Measurements from ENCODE around the gene OXCT2.
"Not testable (repeated sequence)": the region's sequence is repeated elsewhere in the genome, so short reads cannot be mapped to it uniquely, and the experiment has no call there.

The OXCT2 gene

DNA sequence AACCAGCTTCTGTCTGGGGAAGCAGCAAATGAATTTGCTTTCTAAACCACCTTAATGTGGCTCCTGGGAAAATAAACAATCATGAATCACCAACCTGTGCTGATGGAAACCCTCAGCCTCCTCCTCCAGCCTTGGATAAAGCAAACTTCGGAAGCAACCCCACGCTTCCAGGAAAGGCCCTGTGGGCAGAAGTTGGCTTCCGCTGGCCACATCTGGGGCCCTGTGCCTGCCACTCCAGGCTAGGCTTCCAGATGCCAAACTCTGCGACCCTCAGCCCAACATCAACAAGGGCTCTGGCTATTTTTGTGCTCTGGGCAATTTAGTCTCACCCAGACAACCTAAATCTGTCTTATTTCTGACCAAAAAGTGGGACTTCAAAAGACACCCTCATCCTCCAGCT, 6.2 kb upstream of the OXCT2 start:
- in situ Hi-C loops (cut with MboI; ENCODE audit: low sequenced_read_pairs, unreplicated experiment) = no loop called here
- TF ChIP-seq, protein P1, sequence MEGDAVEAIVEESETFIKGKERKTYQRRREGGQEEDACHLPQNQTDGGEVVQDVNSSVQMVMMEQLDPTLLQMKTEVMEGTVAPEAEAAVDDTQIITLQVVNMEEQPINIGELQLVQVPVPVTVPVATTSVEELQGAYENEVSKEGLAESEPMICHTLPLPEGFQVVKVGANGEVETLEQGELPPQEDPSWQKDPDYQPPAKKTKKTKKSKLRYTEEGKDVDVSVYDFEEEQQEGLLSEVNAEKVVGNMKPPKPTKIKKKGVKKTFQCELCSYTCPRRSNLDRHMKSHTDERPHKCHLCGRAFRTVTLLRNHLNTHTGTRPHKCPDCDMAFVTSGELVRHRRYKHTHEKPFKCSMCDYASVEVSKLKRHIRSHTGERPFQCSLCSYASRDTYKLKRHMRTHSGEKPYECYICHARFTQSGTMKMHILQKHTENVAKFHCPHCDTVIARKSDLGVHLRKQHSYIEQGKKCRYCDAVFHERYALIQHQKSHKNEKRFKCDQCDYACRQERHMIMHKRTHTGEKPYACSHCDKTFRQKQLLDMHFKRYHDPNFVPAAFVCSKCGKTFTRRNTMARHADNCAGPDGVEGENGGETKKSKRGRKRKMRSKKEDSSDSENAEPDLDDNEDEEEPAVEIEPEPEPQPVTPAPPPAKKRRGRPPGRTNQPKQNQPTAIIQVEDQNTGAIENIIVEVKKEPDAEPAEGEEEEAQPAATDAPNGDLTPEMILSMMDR (IDR thresholded peaks at IDR 0.05; ENCODE audit: borderline replicate concordance, control extremely low read depth, extremely low read depth, insufficient read depth, missing control alignments) = no peak
- DNase-seq (ENCODE audit: low spot score) = no peak

DNA sequence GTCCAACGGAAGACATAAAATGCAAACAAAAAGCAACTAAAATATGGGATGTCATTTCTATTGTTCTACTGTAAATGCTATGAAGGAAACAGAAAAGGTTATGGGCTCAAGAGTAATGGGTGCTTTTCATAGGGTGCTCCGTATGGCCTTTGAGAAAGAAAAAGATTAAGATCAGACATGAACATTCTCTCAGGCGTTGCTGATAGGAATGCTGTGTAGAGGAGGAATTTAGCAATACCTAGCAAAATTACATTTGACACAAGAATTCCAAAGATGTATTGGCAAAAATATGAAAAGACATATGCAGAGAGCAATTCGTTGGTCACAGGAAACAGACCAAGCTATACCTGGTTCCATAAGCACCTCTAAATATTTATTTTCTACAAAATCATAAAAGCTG, 5.7 kb upstream of the OXCT2 start:
- in situ Hi-C loops (cut with MboI; ENCODE audit: low sequenced_read_pairs, unreplicated experiment) = no loop called here
- TF ChIP-seq, protein P1 (IDR thresholded peaks at IDR 0.05; ENCODE audit: borderline replicate concordance, control extremely low read depth, extremely low read depth, insufficient read depth, missing control alignments) = no peak
- DNase-seq (ENCODE audit: low spot score) = no peak

DNA sequence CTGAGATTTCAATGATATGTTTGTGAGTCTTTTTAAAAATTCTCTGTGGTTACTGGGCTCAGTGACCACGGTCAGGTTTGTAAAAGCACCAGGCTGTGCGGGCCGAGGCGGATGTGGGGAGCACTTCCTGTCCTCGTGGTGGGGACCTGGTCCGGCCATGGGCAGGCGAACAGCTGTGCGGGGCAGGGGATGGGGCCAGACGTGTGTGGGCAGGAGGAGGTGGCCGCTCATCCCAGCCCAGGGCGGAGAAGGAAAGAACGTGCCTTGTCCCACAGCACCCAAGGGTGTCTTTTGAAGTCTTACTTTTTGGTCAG, 5.2 kb upstream of the OXCT2 start:
- DNase-seq (ENCODE audit: low spot score) = peak; percentile 66
- in situ Hi-C loops (cut with MboI; ENCODE audit: low sequenced_read_pairs, unreplicated experiment) = no loop called here
- TF ChIP-seq, protein P1 (IDR thresholded peaks at IDR 0.05; ENCODE audit: borderline replicate concordance, control extremely low read depth, extremely low read depth, insufficient read depth, missing control alignments) = no peak

DNA sequence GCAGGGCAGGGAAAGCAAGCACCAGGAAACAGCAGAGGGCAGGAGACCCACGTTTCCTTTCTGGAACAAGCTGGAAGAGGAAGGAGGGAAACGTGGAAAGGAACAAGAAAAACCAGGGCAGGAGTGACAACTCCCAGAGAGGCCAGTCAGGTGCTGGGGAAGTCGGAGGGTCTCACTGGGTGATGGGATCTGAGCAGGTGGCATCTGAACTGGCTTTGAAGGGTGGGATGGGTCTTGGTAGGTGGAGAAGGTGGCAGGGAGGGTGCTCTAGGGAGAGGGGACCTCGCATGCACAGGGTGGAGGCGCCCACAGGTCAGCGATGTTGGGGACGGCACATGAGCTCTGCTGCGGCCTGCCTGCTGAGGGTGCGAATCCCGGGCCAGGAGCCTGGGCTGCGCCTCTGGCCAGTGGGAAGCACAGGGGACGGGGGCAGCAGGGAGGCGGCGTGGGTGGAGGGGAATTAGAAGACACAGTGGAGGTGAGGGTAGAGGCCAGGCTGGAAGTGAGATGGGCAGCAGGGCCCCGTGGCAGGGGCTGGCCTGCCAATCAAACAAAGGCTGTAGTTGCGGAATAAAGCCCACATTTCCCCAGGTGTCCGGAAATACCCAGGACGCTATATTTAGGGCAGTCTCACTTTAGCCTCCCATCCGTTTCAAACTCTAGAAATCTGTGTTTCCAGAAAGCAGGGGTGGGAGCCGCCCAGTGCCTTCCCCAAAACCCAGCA, 4.7 kb upstream of the OXCT2 start:
- DNase-seq (ENCODE audit: low spot score); in situ Hi-C loops (cut with MboI; ENCODE audit: low sequenced_read_pairs, unreplicated experiment): not testable (repeated sequence)

DNA sequence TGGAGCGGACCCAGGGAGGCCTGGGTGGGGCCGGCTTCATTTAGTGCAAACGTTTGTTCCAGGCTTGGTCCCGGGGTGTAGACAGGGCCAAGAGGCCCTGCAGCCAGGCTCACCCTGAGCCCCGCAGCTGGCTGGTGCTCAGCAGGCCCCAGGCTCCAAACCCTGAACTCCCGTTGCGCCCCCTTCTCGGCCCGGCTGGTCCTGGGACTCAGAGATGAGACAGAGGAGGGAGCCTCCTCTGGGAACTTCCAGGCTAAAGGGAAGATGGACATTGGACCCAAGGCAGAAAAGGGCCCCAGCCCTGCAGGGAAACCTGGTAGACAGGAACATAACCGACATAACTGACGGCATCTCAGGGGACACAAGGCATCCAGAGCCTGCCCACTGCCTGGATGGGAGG, 4.0 kb upstream of the OXCT2 start:
- DNase-seq (ENCODE audit: low spot score); in situ Hi-C loops (cut with MboI; ENCODE audit: low sequenced_read_pairs, unreplicated experiment): not testable (repeated sequence)

DNA sequence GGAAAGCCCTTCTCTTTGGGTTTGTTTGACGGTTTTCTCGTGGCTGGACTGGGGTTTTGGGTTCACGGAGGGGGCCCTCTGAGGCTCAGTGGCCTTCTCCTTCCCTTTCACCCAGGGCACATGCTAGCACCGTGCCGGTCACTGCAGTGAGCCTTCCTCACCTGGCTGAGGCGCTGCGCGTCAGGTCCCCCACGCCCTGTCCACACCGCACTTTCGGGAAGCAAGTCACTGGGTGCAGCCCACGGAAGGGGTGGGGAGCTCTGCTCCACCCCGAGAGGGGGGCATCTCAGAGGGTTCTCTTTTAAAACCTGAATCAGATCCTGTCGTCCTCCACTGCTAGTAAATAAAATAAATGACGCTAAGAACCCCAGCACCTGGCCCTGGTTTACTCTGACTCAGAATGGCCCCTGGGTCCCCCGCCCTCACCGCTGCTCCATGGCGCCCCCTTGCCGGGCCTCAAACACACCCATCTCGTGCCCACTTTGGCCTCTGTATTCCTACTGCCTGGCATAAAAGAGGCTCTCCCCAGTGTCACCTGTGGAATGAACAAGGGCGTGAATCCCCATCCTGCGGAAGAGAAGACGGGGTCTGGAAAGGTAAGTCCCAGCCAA, 2.3 kb upstream of the OXCT2 start:
- DNase-seq (ENCODE audit: low spot score); in situ Hi-C loops (cut with MboI; ENCODE audit: low sequenced_read_pairs, unreplicated experiment): not testable (repeated sequence)

DNA sequence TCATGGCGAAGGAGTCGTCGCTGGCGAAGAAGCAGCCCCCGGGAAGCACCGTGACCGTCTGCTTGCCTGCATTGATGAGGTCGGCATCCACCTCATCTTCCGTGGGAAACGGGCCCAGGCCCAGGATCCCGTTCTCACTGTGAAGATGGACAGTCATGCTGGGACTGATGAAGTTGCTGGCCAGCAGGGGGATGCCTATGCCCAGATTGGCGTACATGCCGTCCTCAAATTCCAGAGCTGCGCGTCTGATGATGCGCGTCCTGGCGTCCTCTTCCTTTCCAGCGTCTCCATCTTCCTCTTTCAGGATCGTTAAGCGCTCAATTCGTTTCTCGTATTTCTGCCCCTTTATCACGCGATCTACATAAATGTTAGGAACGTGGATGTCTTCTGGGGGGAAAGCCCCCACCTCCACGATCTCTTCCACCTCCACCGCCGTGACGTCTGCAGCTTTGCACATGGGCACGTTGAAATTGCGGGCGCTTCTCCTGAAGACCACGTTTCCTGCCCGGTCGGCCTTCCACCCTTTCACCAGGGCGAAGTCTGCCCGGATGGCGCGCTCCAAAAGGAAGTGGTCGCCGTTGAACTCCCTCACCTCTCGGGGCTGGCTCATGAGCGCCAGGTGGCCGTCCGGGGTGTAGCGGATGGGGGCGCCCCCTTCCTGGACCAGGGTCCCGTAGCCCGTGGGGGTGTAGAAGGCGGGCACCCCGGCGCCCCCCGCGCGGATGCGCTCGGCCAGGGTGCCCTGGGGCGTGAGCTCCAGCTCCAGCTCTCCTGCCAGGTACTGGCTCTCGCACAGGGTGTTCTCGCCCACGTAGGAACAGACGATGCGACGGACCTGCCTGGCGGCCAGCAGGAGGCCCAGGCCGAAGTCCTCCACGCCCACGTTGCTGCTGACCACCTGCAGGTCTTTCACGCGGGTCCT, 787 bp downstream of the OXCT2 start:
- peak; percentile 63 for DNase-seq (ENCODE audit: low spot score)
- in situ Hi-C loops (cut with MboI; ENCODE audit: low sequenced_read_pairs, unreplicated experiment) = not testable (repeated sequence)

DNA sequence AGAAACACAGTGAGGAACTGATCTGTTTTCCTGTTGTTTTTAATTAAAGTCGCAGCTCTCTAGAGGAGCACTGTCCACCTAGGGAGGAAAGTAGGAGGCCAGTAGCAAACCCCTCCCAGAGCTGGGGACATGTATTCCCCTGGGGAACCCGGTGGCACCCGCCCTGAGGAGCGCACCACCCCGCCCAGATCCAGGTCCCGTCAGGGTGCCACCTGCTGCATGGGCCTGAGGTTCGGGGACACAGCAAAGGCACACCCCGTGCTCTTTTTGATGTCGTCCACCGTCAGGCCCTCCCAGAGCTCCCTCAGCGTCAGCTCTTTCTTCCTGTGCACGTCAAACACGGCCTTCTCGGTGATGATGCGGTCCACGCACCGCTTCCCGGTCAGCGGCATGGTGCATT, 1.6 kb downstream of the OXCT2 start:
- DNase-seq (ENCODE audit: low spot score); in situ Hi-C loops (cut with MboI; ENCODE audit: low sequenced_read_pairs, unreplicated experiment): not testable (repeated sequence)

DNA sequence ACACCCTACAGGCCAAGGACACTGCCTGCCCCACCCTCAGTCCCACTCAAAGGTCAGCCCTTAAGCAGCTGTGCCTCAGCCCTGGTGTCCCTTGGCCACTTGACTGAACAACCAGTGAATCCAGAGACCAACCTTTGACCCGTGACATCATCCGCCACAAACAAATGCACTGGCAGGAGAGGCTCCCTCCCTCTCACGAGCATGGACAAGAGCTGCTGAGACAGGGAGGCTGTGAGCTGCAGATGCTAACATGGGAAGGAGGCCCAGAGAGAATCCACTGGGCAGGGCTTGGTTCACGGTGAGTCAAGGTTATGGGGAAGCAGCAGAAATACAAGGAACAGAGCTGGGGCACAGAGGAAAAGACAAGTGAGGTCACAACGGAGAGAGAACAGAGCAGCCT, 4.7 kb downstream of the OXCT2 start:
- in situ Hi-C loops (cut with MboI; ENCODE audit: low sequenced_read_pairs, unreplicated experiment); DNase-seq (ENCODE audit: low spot score): not testable (repeated sequence)

DNA sequence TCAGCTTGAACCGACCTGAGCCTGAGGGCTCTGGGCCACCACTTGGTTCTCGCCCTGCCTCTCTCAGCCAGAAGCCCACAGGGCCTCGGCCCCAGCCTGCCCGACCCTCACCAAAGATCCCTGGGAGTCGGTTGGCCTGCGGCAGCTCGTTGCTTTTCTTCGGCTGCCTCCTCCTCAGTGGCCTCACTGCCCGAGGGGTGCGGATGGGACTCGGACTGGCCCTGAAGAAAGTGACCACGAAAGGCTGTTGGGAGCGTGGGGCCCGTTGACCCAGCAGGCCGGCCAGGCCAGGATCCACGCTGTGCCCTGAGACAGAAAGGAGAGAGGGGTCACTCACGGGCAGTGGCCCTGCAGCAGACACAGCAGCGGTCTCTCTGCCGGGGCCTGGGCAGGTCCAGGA, 6.6 kb downstream of the OXCT2 start:
- DNase-seq (ENCODE audit: low spot score); in situ Hi-C loops (cut with MboI; ENCODE audit: low sequenced_read_pairs, unreplicated experiment): not testable (repeated sequence)

DNA sequence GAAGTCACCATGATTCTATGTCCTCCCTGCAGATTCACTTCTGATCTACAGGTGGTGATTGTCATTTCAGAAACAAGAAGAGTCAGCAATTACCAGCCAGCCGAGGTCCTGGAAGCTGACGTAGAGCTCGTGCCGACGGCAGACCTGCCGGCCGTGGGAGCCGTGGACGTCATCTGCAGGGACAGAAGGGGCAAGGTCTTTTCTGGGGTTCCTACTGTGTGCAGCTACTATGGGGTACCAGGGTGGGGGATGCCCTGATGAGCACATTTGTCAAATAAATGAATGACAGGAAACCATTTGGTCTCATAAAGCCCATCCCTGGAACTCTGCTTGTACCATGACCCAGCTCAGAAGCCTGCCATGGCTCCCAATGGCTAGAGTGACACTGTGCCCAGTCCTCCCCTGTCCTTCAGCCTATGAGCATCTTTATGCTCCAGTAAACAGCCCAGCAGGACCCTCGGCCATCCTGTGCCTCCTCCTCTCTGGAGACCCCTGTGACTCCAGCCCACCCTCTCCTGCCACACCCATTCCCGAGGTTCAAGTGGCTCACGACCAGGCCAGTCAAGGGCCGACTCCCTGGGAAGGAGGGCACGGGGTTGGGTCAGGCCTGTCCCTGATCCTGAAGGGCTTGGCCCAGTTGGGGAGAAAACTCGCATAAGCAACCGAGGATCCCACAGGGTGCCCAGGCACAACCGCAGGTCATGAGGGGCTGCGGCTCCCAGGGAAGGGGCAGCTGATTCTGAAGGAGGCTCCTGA, 7.4 kb downstream of the OXCT2 start:
- DNase-seq (ENCODE audit: low spot score); in situ Hi-C loops (cut with MboI; ENCODE audit: low sequenced_read_pairs, unreplicated experiment): not testable (repeated sequence)
